Vagina (tissue), 2 donors: ENCODE measurements around the gene TMEM59L.

ENCODE experiments used
- POLR2A ChIP-seq, 2 donors: fragments of 450-650 bp; IDR thresholded peaks; one replicate each; pipeline ENCODE4 v1.6.1; 2017; ENCODE audit warnings: antibody characterized with exemption in 2 of 2, mild to moderate bottlenecking in 2 of 2, moderate library complexity in 2 of 2
- TF ChIP-seq, protein P1 (sequence below), 3 experiments: fragments of 450-650 bp in 2 of 3; fragments of 200-600 bp in 1 of 3; sonication (generic) in 1 of 3; IDR thresholded peaks; one replicate each; pipeline ENCODE4 v1.5.1; 2017 to 2019; ENCODE audit warnings: antibody characterized with exemption in 3 of 3, mild to moderate bottlenecking in 2 of 3, moderate library complexity in 2 of 3

GRCh38 chr19:18580311-18580710 is 32.4 kb upstream of the TMEM59L start:
- TF ChIP-seq, protein P1, sequence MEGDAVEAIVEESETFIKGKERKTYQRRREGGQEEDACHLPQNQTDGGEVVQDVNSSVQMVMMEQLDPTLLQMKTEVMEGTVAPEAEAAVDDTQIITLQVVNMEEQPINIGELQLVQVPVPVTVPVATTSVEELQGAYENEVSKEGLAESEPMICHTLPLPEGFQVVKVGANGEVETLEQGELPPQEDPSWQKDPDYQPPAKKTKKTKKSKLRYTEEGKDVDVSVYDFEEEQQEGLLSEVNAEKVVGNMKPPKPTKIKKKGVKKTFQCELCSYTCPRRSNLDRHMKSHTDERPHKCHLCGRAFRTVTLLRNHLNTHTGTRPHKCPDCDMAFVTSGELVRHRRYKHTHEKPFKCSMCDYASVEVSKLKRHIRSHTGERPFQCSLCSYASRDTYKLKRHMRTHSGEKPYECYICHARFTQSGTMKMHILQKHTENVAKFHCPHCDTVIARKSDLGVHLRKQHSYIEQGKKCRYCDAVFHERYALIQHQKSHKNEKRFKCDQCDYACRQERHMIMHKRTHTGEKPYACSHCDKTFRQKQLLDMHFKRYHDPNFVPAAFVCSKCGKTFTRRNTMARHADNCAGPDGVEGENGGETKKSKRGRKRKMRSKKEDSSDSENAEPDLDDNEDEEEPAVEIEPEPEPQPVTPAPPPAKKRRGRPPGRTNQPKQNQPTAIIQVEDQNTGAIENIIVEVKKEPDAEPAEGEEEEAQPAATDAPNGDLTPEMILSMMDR (IDR thresholded peaks at IDR 0.05) = no peak
- no peak for TF ChIP-seq POLR2A (IDR thresholded peaks at IDR 0.05)
